GM18861 (cell line): ENCODE data around the gene PLPPR2.
A peak's percentile ranks its signal among the peaks of the same experiment; 100 is the strongest.
"Not testable (repeated sequence)": the region's sequence is repeated elsewhere in the genome, so short reads cannot be mapped to it uniquely, and the experiment has no call there.

Experiments
- ATAC-seq: cut with Tn5 transposase; IDR thresholded peaks from one replicate; pipeline ENCODE4 v1.9.1; 2021; ENCODE audit not compliant: unreplicated experiment

The PLPPR2 gene

GRCh38 chr19:11370744-11371143, 15.5 kb downstream of the PLPPR2 start:
- ATAC-seq = no peak

- no peak for ATAC-seq
Observed at GRCh38 chr19:11373166-11373884, 18.1 kb downstream of the PLPPR2 start.

- ATAC-seq = no peak
Observed at GRCh38 chr19:11373885-11374432, 18.7 kb downstream of the PLPPR2 start.

GRCh38 chr19:11374433-11375142, 19.4 kb downstream of the PLPPR2 start, which contains the start of gene SWSAP1:
SWSAP1 (plus strand) TSS chr19:11374666; CDS start chr19:11374681, 15 bp downstream.
- peak; percentile 86 for ATAC-seq

- peak; percentile 8 for ATAC-seq
Observed at GRCh38 chr19:11375143-11375948, 20.1 kb downstream of the PLPPR2 start.

- ATAC-seq = no peak
Observed at GRCh38 chr19:11377237-11377636, 22.0 kb downstream of the PLPPR2 start.

- ATAC-seq = no peak
Observed at GRCh38 chr19:11377756-11378155, 22.5 kb downstream of the PLPPR2 start.

GRCh38 chr19:11378319-11379189, 23.3 kb downstream of the PLPPR2 start:
- no peak for ATAC-seq

GRCh38 chr19:11379269-11379845, 24.1 kb downstream of the PLPPR2 start:
- ATAC-seq = not testable (repeated sequence)

GRCh38 chr19:11379857-11380350, 24.7 kb downstream of the PLPPR2 start:
- ATAC-seq = no peak

GRCh38 chr19:11380653-11381537, 25.7 kb downstream of the PLPPR2 start:
- peak; percentile 60 for ATAC-seq

GRCh38 chr19:11382898-11383705, 27.9 kb downstream of the PLPPR2 start:
- no peak for ATAC-seq

- ATAC-seq = no peak
Observed at GRCh38 chr19:11383706-11384048, 28.4 kb downstream of the PLPPR2 start.

- ATAC-seq = no peak
Observed at GRCh38 chr19:11384778-11385129, 29.5 kb downstream of the PLPPR2 start.

- ATAC-seq = no peak
Observed at GRCh38 chr19:11387162-11388034, 32.2 kb downstream of the PLPPR2 start.

GRCh38 chr19:11390359-11390758, 35.1 kb downstream of the PLPPR2 start:
- no peak for ATAC-seq
